ENCODE data around the gene INVS.

- no peak for TF ChIP-seq CTCF (IDR thresholded peaks at IDR 0.05)
- TF ChIP-seq EZH2 (IDR thresholded peaks at IDR 0.05; ENCODE audit: borderline replicate concordance, insufficient read depth, low read depth, low read length, poor library complexity, severe bottlenecking) = no peak
These were observed 2.6 kb downstream of the INVS start for GRCh38 chr9:100101608-100102007.
